DOHH2 (cell line): ENCODE data around the gene OR7C2.

Source experiments
- H3F3A ChIP-seq: fragments of 200-600 bp; sonication (generic), shearing (Covaris generic); 2 replicates; pipeline ENCODE4 v1.6.0; 2016; ENCODE audit warnings: antibody characterized with exemption, mild to moderate bottlenecking; ENCODE audit not compliant: control insufficient read depth, insufficient read depth
- H3K27ac ChIP-seq: fragments of 200-600 bp; sonication (generic); 2 replicates; pipeline ENCODE4 v1.5.1; 2014; ENCODE audit warnings: low read depth, mild to moderate bottlenecking, low read length, moderate library complexity
- H3K27me3 ChIP-seq: fragments of 200-600 bp; sonication (generic); 2 replicates; pipeline ENCODE4 v1.6.1; 2014; ENCODE audit warnings: mild to moderate bottlenecking, low read length, mixed read lengths; ENCODE audit not compliant: control insufficient read depth
- H3K36me3 ChIP-seq: fragments of 200-600 bp; sonication (generic); 2 replicates; pipeline ENCODE4 v1.6.1; 2014; ENCODE audit warnings: mild to moderate bottlenecking, low read length, moderate library complexity, mixed read lengths; ENCODE audit not compliant: control insufficient read depth
- H3K4me1 ChIP-seq: fragments of 200-600 bp; sonication (generic); 2 replicates; pipeline ENCODE4 v1.6.1; 2014; ENCODE audit warnings: mild to moderate bottlenecking, low read length, mixed read lengths; ENCODE audit not compliant: control insufficient read depth
- H3K4me2 ChIP-seq: fragments of 200-600 bp; sonication (generic); 2 replicates; pipeline ENCODE4 v1.6.0; 2014; ENCODE audit warnings: mild to moderate bottlenecking, low read length, moderate library complexity
- H3K4me3 ChIP-seq: fragments of 200-600 bp; sonication (generic); 2 replicates; pipeline ENCODE4 v1.5.1; 2014; ENCODE audit warnings: mild to moderate bottlenecking, low read length, mixed read lengths
- H3K79me2 ChIP-seq: fragments of 200-600 bp; sonication (generic); 2 replicates; pipeline ENCODE4 v1.6.1; 2014; ENCODE audit warnings: mild to moderate bottlenecking, low read length, mixed read lengths; ENCODE audit not compliant: control insufficient read depth
- H3K9me2 ChIP-seq: fragments of 200-600 bp; sonication (generic); replicated peaks from 2 replicates; pipeline ENCODE4 v1.6.1; 2014; ENCODE audit warnings: mild to moderate bottlenecking, low read length, mixed read lengths; ENCODE audit not compliant: control insufficient read depth
- H3K9me3 ChIP-seq: fragments of 200-600 bp; sonication (generic); 2 replicates; pipeline ENCODE4 v1.6.1; 2014; ENCODE audit warnings: antibody characterized with exemption, low read length, mixed read lengths; ENCODE audit not compliant: control insufficient read depth, insufficient read depth
- H4K20me1 ChIP-seq: fragments of 200-600 bp; sonication (generic); 2 replicates; pipeline ENCODE4 v1.6.0; 2014; ENCODE audit warnings: low read depth, mild to moderate bottlenecking, antibody characterized with exemption, low read length, moderate library complexity; ENCODE audit not compliant: control insufficient read depth, insufficient read depth
- EZH2phosphoT487 ChIP-seq: fragments of 200-600 bp; sonication (generic); IDR thresholded peaks from 2 replicates; pipeline ENCODE4 v1.6.1; 2017; ENCODE audit warnings: borderline replicate concordance, mild to moderate bottlenecking, antibody characterized with exemption, low read length, moderate library complexity, mixed read lengths
- TF ChIP-seq, protein P1 (sequence below): fragments of 200-600 bp; sonication (generic); IDR thresholded peaks from one replicate; pipeline ENCODE4 v1.5.1; 2014; ENCODE audit warnings: antibody characterized with exemption, mild to moderate bottlenecking, low read depth, low read length; ENCODE audit not compliant: poor library complexity, severe bottlenecking

Gene OR7C2

DNA sequence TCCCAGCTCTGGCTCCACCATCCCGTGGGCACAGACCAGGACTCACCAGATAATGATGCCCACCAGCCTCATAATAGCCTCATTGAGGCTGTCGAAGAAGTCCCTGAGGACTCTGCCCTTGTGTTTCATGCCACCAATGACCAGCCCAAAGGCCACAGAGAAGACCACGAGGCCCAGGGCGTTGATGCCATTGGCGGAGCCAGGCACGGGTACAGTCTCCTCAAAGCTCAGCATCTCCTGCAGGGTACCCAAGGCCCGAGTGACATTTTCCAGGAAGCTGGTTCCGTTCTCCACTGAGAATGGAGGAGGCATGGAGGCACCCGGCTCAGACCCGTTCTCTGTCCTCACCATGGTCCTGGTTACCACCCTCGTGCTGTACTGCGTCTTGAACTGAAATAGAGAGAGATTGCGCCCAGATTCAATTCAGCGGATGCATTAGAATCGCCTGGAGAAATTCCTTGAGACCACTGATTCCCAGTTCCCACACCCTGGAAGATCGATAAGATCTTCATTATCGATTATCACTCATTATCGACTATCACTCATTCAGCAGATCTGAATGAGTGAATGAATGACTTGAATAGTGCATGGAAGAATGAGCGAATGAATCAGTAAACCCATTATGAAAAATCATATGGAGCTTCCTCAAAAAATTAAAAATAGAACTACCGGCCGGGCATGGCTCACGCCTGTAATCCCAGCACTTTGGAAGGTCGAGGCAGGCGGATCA is 20.8 kb downstream of the OR7C2 start:
- no peaks in the 10 kb centered on the region for H3K79me2 ChIP-seq
- no peak overlapping the region for H3K4me3 ChIP-seq
- no peaks in the 10 kb centered on the region for H3K36me3 ChIP-seq
- no peaks in the 10 kb centered on the region for H3K27me3 ChIP-seq
- no peak overlapping the region for H3K4me2 ChIP-seq
- H3K9me2 ChIP-seq, result no peaks in the 10 kb centered on the region
- peaks cover 14% of the 10 kb centered on the region; the same call in 1 of the 2 replicates for H3K9me3 ChIP-seq
- H3K27ac ChIP-seq, result no peak overlapping the region
- no peaks in the 10 kb centered on the region for H3F3A ChIP-seq
- no peaks in the 10 kb centered on the region for H4K20me1 ChIP-seq
- H3K4me1 ChIP-seq, result no peaks in the 10 kb centered on the region
- TF ChIP-seq EZH2phosphoT487, result no peak
- TF ChIP-seq, protein P1, sequence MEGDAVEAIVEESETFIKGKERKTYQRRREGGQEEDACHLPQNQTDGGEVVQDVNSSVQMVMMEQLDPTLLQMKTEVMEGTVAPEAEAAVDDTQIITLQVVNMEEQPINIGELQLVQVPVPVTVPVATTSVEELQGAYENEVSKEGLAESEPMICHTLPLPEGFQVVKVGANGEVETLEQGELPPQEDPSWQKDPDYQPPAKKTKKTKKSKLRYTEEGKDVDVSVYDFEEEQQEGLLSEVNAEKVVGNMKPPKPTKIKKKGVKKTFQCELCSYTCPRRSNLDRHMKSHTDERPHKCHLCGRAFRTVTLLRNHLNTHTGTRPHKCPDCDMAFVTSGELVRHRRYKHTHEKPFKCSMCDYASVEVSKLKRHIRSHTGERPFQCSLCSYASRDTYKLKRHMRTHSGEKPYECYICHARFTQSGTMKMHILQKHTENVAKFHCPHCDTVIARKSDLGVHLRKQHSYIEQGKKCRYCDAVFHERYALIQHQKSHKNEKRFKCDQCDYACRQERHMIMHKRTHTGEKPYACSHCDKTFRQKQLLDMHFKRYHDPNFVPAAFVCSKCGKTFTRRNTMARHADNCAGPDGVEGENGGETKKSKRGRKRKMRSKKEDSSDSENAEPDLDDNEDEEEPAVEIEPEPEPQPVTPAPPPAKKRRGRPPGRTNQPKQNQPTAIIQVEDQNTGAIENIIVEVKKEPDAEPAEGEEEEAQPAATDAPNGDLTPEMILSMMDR, result no peak

DNA sequence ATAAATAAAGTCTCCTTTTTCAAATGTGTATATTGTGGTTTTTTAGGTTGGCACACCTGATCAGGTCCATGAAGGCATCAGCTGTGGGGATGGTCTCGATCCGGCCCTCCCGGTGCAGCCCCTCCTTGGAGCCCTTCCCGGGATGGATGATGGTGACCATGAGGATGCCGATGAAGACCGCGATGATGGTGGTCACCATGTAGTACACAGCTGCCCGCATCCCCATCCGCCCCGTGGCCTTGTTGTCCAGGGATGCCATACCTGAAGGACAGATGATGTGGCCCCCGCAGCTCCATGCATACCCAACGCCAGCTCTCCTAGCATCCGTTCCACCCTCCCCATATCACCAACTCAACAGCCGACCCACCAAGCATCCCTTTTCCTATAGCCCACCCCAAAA is 27.0 kb downstream of the OR7C2 start:
- Histone ChIP-seq H3K9me2 (no peaks in the 10 kb centered on the region), H3K4me2 (no peak overlapping the region), H3K27me3 (no peaks in the 10 kb centered on the region), H3K4me3 (no peak overlapping the region), H4K20me1 (no peaks in the 10 kb centered on the region), H3K36me3 (no peaks in the 10 kb centered on the region), H3F3A (no peaks in the 10 kb centered on the region), H3K9me3 (no peaks in the 10 kb centered on the region), H3K27ac (no peak overlapping the region), H3K79me2 (no peaks in the 10 kb centered on the region), H3K4me1 (no peaks in the 10 kb centered on the region)
- TF ChIP-seq, protein P1, result no peak
- no peak for TF ChIP-seq EZH2phosphoT487

DNA sequence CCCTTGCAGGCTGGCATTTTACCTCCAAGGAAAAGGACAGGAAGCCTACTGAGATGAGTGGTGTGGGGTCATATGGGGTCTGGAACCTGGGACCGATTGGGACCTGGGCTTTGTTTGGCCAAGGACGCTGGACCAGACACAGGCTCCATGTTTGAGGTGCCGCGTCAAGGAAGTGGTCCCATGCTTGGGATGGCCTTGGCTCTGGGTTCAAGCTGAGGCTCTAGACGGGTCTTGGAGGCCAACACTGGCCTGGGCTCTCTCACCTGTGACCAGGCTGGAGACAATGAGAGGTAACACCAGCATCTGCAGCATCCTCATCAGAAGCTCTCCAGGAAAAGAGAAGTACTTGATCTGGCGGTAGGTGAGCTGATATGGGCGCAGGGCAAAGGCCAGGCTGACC is 30.2 kb downstream of the OR7C2 start:
- TF ChIP-seq, protein P1, result no peak
- no peak for TF ChIP-seq EZH2phosphoT487
- H4K20me1 ChIP-seq, result no peaks in the 10 kb centered on the region
- no peaks in the 10 kb centered on the region for H3K27me3 ChIP-seq
- H3K9me2 ChIP-seq, result no peaks in the 10 kb centered on the region
- H3K4me2 ChIP-seq, result no peak overlapping the region
- H3K4me1 ChIP-seq, result no peaks in the 10 kb centered on the region
- no peaks in the 10 kb centered on the region for H3K9me3 ChIP-seq
- no peak overlapping the region for H3K4me3 ChIP-seq
- no peaks in the 10 kb centered on the region for H3K79me2 ChIP-seq
- H3K36me3 ChIP-seq, result no peaks in the 10 kb centered on the region
- H3K27ac ChIP-seq, result no peak overlapping the region
- H3F3A ChIP-seq, result no peaks in the 10 kb centered on the region
